Measurements from ENCODE around the gene IGSF21. TPM values are rescaled to one million over a fixed set of nuclear protein-coding genes. Genes with fewer than 3 reads are reported as not detected.

The IGSF21 gene
- total RNA-seq, 4 donors from 2014 or later = 0.68 to 3.5 (median 1.3) TPM

- Histone ChIP-seq H3K27ac (no peak overlapping the region), H3K4me1 (no peaks in the 10 kb centered on the region), H3K9me3 (no peaks in the 10 kb centered on the region), H3K36me3 (no peaks in the 10 kb centered on the region), H3K4me3 (no peak overlapping the region), H3K27me3 (peaks cover 30% of the 10 kb centered on the region)
- 76% methylated on average over 17 of the region's 19 CpGs for WGBS
- TF ChIP-seq POLR2AphosphoS5 (IDR thresholded peaks at IDR 0.05) = no peak
- no peak for TF ChIP-seq CTCF (IDR thresholded peaks at IDR 0.05)
- TF ChIP-seq POLR2A (IDR thresholded peaks at IDR 0.05) = no peak
- TF ChIP-seq EP300 (IDR thresholded peaks at IDR 0.05) = no peak
- DNase-seq (ENCODE audit: low spot score in 2 of 2) = no peak
Measured at GRCh38 chr1:18149027-18149641, 41.5 kb downstream of the IGSF21 start.

GRCh38 chr1:18151436-18152122 lies 44.0 kb downstream of the IGSF21 start:
- no peak overlapping the region for H3K27ac ChIP-seq
- TF ChIP-seq POLR2AphosphoS5 (IDR thresholded peaks at IDR 0.05) = no peak
- no peak for TF ChIP-seq POLR2A (IDR thresholded peaks at IDR 0.05)
- TF ChIP-seq CTCF (IDR thresholded peaks at IDR 0.05) = no peak
- no peak for TF ChIP-seq EP300 (IDR thresholded peaks at IDR 0.05)
- WGBS = 76% methylated on average over 8 of the region's 8 CpGs
- no peak overlapping the region for H3K4me3 ChIP-seq
- H3K4me1 ChIP-seq = no peaks in the 10 kb centered on the region
- no peaks in the 10 kb centered on the region for H3K36me3 ChIP-seq
- H3K9me3 ChIP-seq = no peaks in the 10 kb centered on the region
- H3K27me3 ChIP-seq = peaks cover 27% of the 10 kb centered on the region
- DNase-seq (ENCODE audit: low spot score in 2 of 2) = no peak

GRCh38 chr1:18154430-18155194 lies 47.0 kb downstream of the IGSF21 start:
- Histone ChIP-seq H3K27me3 (peaks cover 29% of the 10 kb centered on the region), H3K27ac (no peak overlapping the region), H3K4me3 (no peak overlapping the region), H3K9me3 (no peaks in the 10 kb centered on the region), H3K36me3 (no peaks in the 10 kb centered on the region), H3K4me1 (no peaks in the 10 kb centered on the region)
- no peak for DNase-seq (ENCODE audit: low spot score in 2 of 2)
- WGBS = 73% methylated on average over 3 of the region's 3 CpGs
- TF ChIP-seq POLR2AphosphoS5 (IDR thresholded peaks at IDR 0.05) = no peak
- TF ChIP-seq EP300 (IDR thresholded peaks at IDR 0.05) = no peak
- TF ChIP-seq CTCF (IDR thresholded peaks at IDR 0.05) = no peak
- TF ChIP-seq POLR2A (IDR thresholded peaks at IDR 0.05) = no peak

GRCh38 chr1:18155881-18156385 lies 48.3 kb downstream of the IGSF21 start:
- Histone ChIP-seq H3K27me3 (peaks cover 28% of the 10 kb centered on the region), H3K9me3 (no peaks in the 10 kb centered on the region), H3K27ac (no peak overlapping the region), H3K36me3 (no peaks in the 10 kb centered on the region), H3K4me3 (no peak overlapping the region), H3K4me1 (peaks cover 5% of the 10 kb centered on the region)
- no peak for TF ChIP-seq EP300 (IDR thresholded peaks at IDR 0.05)
- no peak for TF ChIP-seq POLR2A (IDR thresholded peaks at IDR 0.05)
- TF ChIP-seq CTCF (IDR thresholded peaks at IDR 0.05) = no peak
- TF ChIP-seq POLR2AphosphoS5 (IDR thresholded peaks at IDR 0.05) = no peak
- DNase-seq (ENCODE audit: low spot score in 2 of 2) = no peak
- 86% methylated on average over 10 of the region's 13 CpGs for WGBS

- H3K4me3 ChIP-seq = no peak overlapping the region
- 78% methylated on average over 10 of the region's 10 CpGs for WGBS
- H3K36me3 ChIP-seq = no peaks in the 10 kb centered on the region
- TF ChIP-seq POLR2AphosphoS5 (IDR thresholded peaks at IDR 0.05) (no peak), CTCF (IDR thresholded peaks at IDR 0.05) (no peak)
- no peak for DNase-seq (ENCODE audit: low spot score in 2 of 2)
- H3K27me3 ChIP-seq = peaks cover 28% of the 10 kb centered on the region
- H3K9me3 ChIP-seq = no peaks in the 10 kb centered on the region
- H3K27ac ChIP-seq = no peak overlapping the region
- peaks cover 5% of the 10 kb centered on the region for H3K4me1 ChIP-seq
Measured at GRCh38 chr1:18157352-18157751, 49.8 kb downstream of the IGSF21 start.

Data from suprapubic skin (tissue), 4 donors.